Measurements from ENCODE around the gene ITGAX. TPM values are rescaled to one million over a fixed set of nuclear protein-coding genes. Genes with fewer than 3 reads are reported as not detected.

The ITGAX gene
- total RNA-seq, 4 donors from 2014 or later: 0.11 to 3.2 (median 2.2) TPM

DNA sequence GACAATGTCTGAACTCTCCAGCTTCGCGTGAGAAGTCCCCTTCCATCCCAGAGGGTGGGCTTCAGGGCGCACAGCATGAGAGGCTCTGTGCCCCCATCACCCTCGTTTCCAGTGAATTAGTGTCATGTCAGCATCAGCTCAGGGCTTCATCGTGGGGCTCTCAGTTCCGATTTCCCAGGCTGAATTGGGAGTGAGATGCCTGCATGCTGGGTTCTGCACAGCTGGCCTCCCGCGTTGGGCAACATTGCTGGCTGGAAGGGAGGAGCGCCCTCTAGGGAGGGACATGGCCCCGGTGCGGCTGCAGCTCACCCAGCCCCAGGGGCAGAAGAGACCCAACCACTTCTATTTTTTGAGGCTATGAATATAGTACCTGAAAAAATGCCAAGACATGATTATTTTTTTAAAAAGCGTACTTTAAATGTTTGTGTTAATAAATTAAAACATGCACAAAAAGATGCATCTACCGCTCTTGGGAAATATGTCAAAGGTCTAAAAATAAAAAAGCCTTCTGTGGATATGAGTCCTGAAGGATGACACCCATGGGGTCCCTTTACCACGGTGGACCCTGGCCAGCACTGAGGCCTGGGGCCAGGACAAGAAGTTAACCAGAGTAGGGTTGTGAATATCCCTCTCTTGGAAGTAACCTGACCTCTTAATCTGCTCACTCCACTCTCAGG is 27.6 kb downstream of the ITGAX start:
- no peaks in the 10 kb centered on the region for H3K9me3 ChIP-seq
- H3K4me3 ChIP-seq (replicated peaks in 1 of 3): no peak overlapping the region
- TF ChIP-seq POLR2A (IDR thresholded peaks at IDR 0.05): no peak
- TF ChIP-seq, protein P1, sequence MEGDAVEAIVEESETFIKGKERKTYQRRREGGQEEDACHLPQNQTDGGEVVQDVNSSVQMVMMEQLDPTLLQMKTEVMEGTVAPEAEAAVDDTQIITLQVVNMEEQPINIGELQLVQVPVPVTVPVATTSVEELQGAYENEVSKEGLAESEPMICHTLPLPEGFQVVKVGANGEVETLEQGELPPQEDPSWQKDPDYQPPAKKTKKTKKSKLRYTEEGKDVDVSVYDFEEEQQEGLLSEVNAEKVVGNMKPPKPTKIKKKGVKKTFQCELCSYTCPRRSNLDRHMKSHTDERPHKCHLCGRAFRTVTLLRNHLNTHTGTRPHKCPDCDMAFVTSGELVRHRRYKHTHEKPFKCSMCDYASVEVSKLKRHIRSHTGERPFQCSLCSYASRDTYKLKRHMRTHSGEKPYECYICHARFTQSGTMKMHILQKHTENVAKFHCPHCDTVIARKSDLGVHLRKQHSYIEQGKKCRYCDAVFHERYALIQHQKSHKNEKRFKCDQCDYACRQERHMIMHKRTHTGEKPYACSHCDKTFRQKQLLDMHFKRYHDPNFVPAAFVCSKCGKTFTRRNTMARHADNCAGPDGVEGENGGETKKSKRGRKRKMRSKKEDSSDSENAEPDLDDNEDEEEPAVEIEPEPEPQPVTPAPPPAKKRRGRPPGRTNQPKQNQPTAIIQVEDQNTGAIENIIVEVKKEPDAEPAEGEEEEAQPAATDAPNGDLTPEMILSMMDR (IDR thresholded peaks at IDR 0.05): peak in 4 of 6 experiments; percentile 7 to 54 (median 26)
- intact Hi-C loops (cut with DNase I): no loop called here
- WGBS, 2 donors: 22 to 24% methylated on average over 14 of the region's 14 CpGs
- H3K27ac ChIP-seq: no peak overlapping the region
- no peaks in the 10 kb centered on the region for H3K36me3 ChIP-seq
- H3K27me3 ChIP-seq: no peaks in the 10 kb centered on the region
- no peaks in the 10 kb centered on the region for H3K4me1 ChIP-seq
- peak; percentile 40 to 44 for DNase-seq

DNA sequence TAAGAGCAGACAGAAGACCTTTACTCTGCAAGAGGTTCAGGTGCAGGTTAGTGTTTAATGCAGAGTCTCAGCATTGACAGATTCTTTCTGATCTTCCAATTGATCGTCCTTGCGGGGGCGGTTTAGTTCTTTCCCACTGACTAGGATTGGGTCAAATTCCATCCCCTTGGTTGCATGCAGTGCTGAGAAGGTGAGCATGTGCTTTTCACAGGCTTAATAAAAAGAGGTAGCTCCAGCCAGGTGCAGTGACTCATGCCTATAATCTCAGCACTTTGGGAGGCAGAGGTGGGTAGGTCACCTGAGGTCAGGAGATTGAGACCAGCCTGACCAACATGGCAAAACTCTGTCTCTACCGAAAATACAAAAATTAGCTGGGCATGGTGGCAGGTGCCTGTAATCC is 30.7 kb downstream of the ITGAX start:
- no peak for DNase-seq
- TF ChIP-seq POLR2A (IDR thresholded peaks at IDR 0.05): no peak
- TF ChIP-seq, protein P1 (IDR thresholded peaks at IDR 0.05): no peak
- intact Hi-C loops (cut with DNase I): no loop called here
- no peaks in the 10 kb centered on the region for H3K36me3 ChIP-seq
- H3K27ac ChIP-seq: no peak overlapping the region
- no peaks in the 10 kb centered on the region for H3K4me1 ChIP-seq
- H3K27me3 ChIP-seq: no peaks in the 10 kb centered on the region
- 82 to 84% methylated on average over 4 of the region's 4 CpGs for WGBS, 2 donors
- no peak overlapping the region for H3K4me3 ChIP-seq (replicated peaks in 1 of 3)
- H3K9me3 ChIP-seq: no peaks in the 10 kb centered on the region

DNA sequence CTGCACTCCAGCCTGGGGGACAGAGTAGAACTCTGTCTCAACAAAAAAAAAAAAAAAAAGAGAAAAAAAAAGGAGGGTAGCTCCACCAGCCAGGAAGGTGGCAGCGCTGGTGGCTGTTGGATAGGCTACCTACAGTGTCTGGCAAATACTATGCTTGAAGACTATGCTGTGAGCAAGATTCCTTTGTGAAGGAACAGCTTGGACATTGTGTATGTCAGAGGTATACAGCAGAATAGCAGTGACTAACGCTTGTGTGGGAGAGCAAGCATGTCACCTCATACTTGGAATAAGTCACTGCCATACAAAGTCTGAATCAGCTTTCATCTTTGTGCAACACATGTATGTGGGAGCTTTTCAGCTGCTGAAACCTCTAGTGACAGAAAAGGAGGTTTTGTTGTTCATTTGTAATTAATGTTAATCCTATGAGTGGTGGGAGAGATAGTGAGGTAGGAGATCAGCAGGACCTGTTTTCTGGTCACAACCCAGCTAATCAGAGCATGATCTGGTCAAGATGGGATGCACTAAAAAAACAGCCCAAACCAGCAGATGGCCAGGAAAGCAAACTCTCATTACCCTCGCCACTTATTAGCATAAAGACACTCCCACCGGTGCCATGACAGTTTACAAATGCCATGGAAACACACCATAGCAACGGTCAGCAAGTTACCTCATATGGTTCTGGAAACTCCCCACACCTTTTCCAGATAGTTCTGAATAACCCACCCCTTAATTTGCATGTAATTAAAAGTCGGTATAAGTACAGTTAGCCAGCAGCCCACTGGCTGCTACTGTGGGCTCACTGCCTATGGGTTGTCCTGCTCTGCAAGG is 31.4 kb downstream of the ITGAX start:
- intact Hi-C loops (cut with DNase I): no loop called here
- DNase-seq: no peak
- no peaks in the 10 kb centered on the region for H3K9me3 ChIP-seq
- WGBS, 2 donors: 52 to 64% methylated on average over 6 of the region's 6 CpGs
- TF ChIP-seq, protein P1 (IDR thresholded peaks at IDR 0.05): no peak
- no peak for TF ChIP-seq POLR2A (IDR thresholded peaks at IDR 0.05)
- H3K36me3 ChIP-seq: no peaks in the 10 kb centered on the region
- H3K27me3 ChIP-seq: no peaks in the 10 kb centered on the region
- H3K4me1 ChIP-seq: no peaks in the 10 kb centered on the region
- H3K4me3 ChIP-seq (replicated peaks in 1 of 3): no peak overlapping the region
- H3K27ac ChIP-seq: no peak overlapping the region

DNA sequence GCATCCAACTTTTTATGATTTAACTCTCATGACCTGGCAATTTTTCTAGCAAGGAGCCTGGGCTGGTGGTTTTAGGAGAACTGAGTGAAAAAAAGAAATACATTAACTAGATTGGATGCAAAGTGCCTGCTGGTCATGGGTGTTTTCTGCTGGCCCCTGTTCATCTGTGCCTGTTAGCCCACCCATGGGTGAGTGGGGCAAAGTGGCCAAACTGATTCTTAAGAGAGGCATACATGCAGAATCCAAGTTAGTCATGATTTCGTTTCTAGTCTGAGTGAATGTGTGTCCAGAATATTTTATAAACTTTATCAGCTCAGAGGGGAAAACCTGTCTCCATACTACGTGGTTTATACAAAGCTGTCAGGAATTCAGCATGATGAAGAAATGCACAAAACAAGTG is 33.6 kb downstream of the ITGAX start:
- Histone ChIP-seq H3K4me1 (no peaks in the 10 kb centered on the region), H3K36me3 (no peaks in the 10 kb centered on the region), H3K4me3 (replicated peaks in 1 of 3) (no peak overlapping the region), H3K27ac (no peak overlapping the region), H3K27me3 (no peaks in the 10 kb centered on the region), H3K9me3 (no peaks in the 10 kb centered on the region)
- TF ChIP-seq, protein P1 (IDR thresholded peaks at IDR 0.05): no peak
- no peak for TF ChIP-seq POLR2A (IDR thresholded peaks at IDR 0.05)
- intact Hi-C loops (cut with DNase I): no loop called here
- 76 to 79% methylated on average over 2 of the region's 2 CpGs for whole genome bisulfite sequencing, 2 donors
- DNase-seq: no peak

DNA sequence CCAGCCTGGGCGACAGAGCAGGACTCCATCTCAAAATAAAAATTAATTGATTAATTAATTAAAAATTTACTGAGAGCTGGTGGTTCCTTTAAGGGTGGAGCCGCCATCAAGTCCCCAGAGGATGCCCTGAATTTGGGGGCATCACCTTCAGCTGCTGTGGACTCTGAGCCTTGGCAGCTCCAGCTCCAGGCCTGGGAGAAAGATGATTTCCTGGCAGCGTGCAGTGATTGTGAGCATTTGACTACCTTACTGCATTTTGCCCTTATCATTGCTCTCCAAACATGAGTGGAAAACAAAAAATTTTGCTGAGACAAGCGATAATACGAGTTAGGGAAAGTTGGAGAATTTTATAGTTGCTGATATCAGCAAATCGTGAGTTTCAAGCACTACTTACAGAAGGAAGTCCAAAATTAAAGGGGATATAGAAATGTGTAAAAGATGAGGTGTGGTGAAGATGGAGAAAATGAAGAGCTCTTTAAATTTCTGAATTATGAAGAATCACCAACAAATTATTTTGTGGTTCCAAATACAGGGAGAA is 35.6 kb downstream of the ITGAX start:
- Histone ChIP-seq H3K27ac (no peak overlapping the region), H3K4me1 (no peaks in the 10 kb centered on the region), H3K9me3 (no peaks in the 10 kb centered on the region), H3K27me3 (no peaks in the 10 kb centered on the region), H3K4me3 (replicated peaks in 1 of 3) (no peak overlapping the region), H3K36me3 (no peaks in the 10 kb centered on the region)
- no peak for DNase-seq
- 58% methylated on average over 6 of the region's 6 CpGs for WGBS, 2 donors
- intact Hi-C loops (cut with DNase I): no loop called here
- TF ChIP-seq, protein P1 (IDR thresholded peaks at IDR 0.05): no peak
- no peak for TF ChIP-seq POLR2A (IDR thresholded peaks at IDR 0.05)

Measured in thyroid gland (tissue), 4 donors.